Activated T-cell treated with anti-CD3 and anti-CD28 coated beads, Interleukin-2, amount 50 U/mL, for 48 hours (primary cell): ENCODE results near the gene KRT26.
"Not testable (repeated sequence)": the region's sequence is repeated elsewhere in the genome, so short reads cannot be mapped to it uniquely, and the experiment has no call there.

Experiments used
- DNase-seq, 2 experiments: peaks; one replicate each; pipeline ENCODE4 v3.0.0-alpha.2; 2020

The KRT26 gene

DNA sequence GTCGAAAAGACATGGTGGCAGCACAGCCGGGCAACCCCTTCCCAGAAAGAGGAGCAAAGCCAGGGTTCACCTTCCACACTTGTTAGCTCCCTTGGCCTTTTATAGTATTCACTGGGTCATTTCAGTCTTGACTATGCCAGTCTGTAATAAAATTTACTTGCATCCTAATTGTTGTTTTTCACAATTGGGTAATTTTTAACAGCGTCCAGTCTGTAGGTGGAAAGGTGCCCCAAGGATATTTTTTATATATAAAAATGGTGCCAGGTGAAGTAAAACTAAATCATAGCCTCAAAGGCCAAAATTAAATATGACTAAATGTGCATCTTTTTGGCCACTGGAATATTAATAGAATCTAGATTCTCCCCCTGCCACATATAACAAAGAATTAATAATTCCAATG lies at the start of gene KRT26:
Gene KRT26, minus strand, starts transcription at position 101 of the 400 bp plus-strand sequence. Its CDS starts 88 bp downstream, at position 13.
- no peak for DNase-seq

DNA sequence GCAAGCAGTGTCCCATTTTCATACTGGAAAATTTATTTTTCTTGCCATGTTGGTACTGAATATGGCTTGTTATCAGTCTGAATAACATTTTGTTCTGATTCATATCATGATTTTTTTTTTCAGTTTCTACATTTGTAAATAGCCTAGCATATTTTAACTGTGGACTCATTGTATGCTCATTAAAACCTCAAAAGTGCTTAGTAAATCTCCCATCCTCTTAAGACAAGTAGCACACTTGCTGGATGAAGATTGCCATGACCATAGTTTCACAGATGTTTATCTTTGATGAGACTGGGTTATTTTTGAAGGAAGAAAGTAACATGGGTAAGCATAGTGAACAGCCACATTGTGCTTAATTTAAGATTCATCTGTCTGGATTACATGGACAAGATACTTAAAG lies 49.5 kb upstream of the KRT26 start:
- no peak for DNase-seq

DNA sequence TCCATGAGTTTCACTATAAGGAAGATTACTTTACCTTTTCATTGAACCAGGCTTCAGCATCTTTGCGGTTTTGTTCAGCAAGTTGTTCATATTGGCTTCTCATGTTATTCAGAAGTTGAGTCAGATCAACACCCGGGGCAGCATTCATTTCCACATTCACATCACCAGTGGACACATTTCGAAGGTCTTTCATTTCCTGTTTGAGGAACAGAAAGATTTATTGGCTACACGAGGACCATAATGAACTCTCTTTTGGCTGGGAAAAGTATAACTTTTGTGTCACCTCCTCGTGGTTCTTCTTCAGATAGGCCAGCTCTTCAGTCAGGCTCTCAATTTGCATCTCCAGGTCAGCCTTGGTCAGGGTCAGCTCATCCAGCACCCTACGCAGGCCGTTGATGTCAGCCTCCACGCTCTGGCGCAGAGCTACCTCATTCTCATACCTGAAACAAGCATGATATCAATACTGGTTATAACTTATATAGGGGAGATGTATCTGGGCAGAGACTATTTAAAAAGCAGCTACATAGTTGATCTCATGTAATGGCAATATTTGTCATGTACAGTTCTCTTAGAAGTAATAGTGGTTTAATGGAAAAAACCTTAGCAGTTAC lies 48.3 kb upstream of the KRT26 start:
- DNase-seq, result no peak

DNA sequence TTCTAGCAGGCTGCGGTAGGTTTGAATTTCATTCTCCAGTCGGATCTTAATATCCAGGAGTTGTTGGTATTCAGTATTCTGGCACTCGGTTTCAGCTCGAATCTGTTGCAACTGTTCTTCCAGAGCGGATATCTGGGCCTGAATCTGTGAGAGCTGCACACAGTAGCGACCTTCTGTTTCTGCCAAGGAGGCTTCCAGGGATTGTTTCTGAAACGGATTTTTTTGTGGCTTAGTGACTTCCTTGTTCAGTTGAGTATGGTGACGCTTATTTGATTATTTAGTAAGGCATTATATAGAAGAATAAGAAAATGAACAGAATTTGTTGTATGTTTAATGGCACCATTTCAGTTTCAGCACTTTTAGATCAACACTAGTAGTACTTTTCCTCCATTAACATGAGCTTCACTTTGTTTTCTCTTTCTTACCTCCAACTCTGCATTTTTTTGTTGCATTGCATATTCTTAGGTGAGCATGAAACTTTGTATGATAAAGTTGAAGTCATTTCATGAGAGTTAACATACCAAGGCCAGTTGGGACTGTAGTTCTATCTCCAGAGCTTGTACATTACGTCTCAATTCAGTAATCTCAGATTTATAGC lies 47.6 kb upstream of the KRT26 start:
- no peak for DNase-seq

GRCh38 chr17:40818733-40819527 lies 46.9 kb upstream of the KRT26 start:
- peak; percentile 84 to 91 for DNase-seq

GRCh38 chr17:40818343-40818732 lies 46.3 kb upstream of the KRT26 start:
- no peak for DNase-seq

DNA sequence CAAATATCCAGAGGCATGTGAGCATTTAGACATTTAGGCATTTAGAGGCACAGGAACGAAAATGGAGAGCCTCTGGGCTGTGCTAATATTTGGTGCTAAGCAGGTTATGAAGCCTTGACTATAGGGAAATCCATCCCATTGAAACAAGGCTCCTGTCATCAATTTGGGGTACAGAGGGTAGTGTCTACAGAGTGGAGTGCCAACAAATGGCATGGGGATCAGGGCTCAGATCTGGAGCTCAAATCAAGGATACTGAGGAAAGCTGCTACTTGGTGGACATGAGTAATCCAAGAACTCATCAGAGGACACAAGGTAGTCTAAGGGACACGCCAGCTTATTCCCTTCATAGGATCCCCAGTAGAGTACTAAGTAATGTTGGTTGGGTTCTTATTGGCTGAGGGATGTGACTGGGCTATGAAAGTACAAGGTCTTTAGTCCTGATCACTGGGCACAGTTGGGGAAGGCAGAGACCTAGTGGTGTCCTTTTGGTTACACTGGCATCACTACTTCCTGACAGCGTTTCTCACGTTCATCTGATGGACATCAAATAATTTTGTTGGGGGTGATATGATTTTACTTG lies 45.2 kb upstream of the KRT26 start:
- DNase-seq, result no peak

GRCh38 chr17:40816569-40816968 lies 44.6 kb upstream of the KRT26 start:
- no peak for DNase-seq

- DNase-seq, result no peak
Observed at GRCh38 chr17:40815381-40815780, 43.4 kb upstream of the KRT26 start.

DNA sequence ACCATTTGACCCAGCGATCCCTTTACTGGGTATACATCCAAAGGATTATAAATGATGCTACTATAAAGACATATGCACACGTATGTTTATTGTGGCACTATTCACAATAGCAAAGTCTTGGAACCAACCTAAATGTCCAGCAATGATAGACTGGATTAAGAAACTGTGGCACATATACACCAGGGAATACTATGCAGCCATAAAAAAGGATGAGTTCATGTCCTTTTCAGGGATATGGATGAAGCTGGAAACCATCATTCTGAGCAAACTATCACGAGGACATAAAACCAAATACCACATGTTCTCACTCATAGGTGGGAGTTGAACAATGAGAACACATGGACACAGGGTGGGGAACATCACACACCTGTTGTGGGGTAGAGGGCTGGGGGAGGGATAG lies 42.7 kb upstream of the KRT26 start:
- not testable (repeated sequence) for DNase-seq

GRCh38 chr17:40813804-40814203 lies 41.8 kb upstream of the KRT26 start:
- no peak for DNase-seq

- DNase-seq, result no peak
Observed at GRCh38 chr17:40812639-40813038, 40.6 kb upstream of the KRT26 start.

- no peak for DNase-seq
Observed at GRCh38 chr17:40810494-40810893, 38.5 kb upstream of the KRT26 start.

GRCh38 chr17:40809721-40810421 lies 37.9 kb upstream of the KRT26 start:
- DNase-seq, result no peak

DNA sequence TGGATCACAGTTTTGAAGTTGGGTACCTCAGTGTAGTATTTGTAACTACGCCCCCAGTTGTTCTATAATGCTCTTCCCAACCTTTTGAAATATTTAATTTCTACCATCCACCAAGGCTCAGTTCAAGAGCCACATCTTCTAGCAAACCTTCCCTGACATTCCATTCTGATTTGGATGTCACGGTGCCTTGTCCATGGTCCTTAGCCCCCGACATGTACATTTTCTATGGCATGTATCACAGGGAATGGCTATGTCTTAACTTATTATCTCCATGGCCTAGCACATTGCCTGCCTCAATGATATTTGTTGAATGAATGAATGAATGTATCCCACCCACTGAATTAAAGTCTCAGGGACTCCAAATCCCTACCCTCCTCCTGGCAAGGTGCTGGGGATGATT lies 34.1 kb upstream of the KRT26 start:
- DNase-seq, result no peak

- DNase-seq, result peak; percentile 84 to 86
Observed at GRCh38 chr17:40803617-40804082, 31.6 kb upstream of the KRT26 start.

DNA sequence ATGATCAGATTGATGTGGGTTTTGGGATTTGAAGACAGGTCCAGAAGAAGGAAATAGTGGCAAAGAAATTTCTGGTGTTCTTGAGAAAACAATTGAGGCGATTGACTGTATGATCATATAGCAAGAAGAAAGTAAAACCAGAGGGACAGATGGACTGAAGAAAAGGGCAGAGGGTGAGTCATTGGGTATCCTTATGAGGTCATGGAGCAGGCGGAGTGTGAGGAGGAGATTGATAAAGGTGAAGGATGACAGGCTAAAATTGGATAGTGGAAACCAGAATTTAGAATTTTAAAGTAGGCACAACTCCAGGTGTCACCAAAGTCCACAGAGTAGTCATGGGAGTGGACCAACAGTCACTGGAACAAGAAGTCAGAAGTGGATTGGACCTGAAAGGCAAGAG lies 29.2 kb upstream of the KRT26 start:
- DNase-seq, result no peak

DNA sequence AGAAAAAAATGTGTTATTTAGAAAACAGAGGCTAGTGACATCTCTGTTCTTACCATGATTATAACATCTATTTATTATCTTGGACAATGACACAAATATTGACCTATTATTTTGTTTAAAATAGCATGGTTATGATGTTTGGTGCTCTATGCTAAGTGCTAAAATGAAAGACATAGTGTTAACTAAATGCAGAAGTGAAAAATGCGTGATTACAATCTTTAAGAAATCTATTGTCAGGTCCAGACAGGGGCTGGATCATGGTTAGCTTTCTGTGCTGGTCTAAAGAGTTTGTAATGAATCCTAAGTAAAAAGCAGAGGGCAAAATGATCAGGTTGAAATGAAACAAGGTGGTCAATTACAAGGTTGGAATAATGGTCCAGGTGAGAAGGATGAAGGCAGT lies 28.4 kb upstream of the KRT26 start:
- DNase-seq, result no peak

DNA sequence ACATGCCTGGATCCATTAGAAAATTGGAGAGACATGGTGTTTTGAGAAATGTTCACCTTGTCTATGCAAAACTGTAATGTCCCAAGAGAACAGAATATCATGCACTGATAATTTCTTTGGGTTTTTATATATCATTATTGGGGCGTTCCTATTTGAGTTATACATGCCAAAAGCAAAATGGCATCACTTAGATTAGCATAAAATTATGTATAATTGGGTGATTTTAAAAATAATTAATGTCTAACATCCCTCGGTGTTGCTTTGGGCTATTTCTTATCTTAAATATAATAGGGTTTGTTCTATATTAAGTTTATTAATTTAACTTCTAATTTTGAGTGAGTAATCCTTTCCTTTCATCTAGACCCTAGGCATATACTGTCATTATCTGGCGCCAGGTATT lies 27.9 kb upstream of the KRT26 start, which contains the start of gene KRT28:
Gene KRT28, minus strand, starts transcription at position 101 of the 400 bp plus-strand sequence. Its CDS starts 66 bp downstream, at position 35.
- DNase-seq, result no peak

- DNase-seq, result no peak
Observed at GRCh38 chr17:40796846-40797245, 24.8 kb upstream of the KRT26 start.

DNA sequence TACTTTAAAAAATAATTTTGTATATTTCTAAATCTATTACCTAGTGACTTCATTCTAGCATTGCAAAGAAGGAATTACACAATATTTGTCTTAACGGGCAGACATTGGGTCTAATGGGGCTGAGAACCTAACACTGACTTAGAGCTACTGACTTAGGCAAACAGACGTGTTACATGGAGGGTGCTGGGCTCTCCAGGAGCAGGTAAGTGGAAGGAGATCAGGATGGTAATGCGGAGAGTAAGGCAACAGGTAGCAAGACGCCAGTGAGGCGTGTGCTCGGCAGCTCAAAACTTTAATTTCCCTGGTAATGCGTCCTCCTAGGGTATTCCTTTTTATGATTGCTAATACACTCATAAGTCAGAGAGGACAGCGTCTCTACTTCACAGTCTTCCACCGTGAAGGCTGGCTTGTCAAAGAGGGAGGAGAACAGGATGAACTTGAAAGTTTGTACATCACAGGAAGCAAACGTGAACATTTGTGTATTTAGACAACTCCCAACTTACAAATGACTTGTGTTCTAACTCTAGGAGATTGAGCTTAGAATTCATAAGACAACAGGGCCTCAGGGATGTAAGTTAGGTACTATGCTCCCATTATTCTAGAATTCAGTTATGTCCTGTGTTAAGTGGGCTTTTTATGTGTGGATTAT lies 23.1 kb upstream of the KRT26 start:
- DNase-seq, result no peak

DNA sequence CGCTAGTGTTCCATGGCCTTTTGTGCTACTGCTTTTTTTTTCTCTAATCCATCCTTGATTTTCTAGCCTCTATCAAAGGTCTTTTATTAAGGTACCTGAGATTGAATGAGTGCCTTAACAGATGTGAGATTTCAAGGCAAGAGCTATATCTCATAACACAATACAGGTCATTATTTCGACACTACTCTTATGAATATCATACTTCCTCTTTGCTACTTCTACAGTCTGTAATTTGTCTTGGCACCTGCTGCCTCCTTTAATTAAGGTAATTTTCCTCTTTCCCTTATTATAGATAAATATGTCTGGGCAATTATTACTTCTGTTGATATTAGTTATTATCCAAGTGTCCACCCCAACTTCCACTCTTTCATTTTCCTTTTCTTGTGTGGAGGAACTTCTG lies 22.5 kb upstream of the KRT26 start:
- no peak for DNase-seq
